Liver (tissue), 9 donors: Measurements from ENCODE around the gene EIF2B2. TPM values are rescaled to one million over a fixed set of nuclear protein-coding genes. Genes with fewer than 3 reads are reported as not detected.

Experiments
- DNase-seq: peaks from one replicate; pipeline ENCODE4 v3.0.0-alpha.2; 2017; ENCODE audit warnings: low spot score
- H3K27ac ChIP-seq, 2 donors: one replicate each; pipeline ENCODE4 v1.7.0; 2013; ENCODE audit warnings: inconsistent platforms in 2 of 2, low read length in 2 of 2, control low read depth in 1 of 2, low read depth in 1 of 2, mild to moderate bottlenecking in 1 of 2
- H3K27me3 ChIP-seq, 4 donors: one replicate each; pipeline versions ENCODE4 v1.6.1 to v1.7.0; 2013; ENCODE audit warnings: low read length in 3 of 4, inconsistent platforms in 1 of 4, mild to moderate bottlenecking in 1 of 4, moderate library complexity in 1 of 4; ENCODE audit not compliant: control insufficient read depth in 4 of 4, insufficient read depth in 4 of 4
- H3K36me3 ChIP-seq, 4 donors: one replicate each; pipeline versions ENCODE4 v1.6.1 to v1.7.0; 2013; ENCODE audit warnings: low read length in 3 of 4, mild to moderate bottlenecking in 3 of 4, low read depth in 1 of 4, moderate library complexity in 1 of 4; ENCODE audit not compliant: control insufficient read depth in 4 of 4, insufficient read depth in 3 of 4
- H3K4me1 ChIP-seq, 4 donors: one replicate each; pipeline versions ENCODE4 v1.6.1 to v1.7.0; 2013; ENCODE audit warnings: low read length in 3 of 4, mild to moderate bottlenecking in 3 of 4, moderate library complexity in 1 of 4; ENCODE audit not compliant: control insufficient read depth in 4 of 4, insufficient read depth in 4 of 4
- H3K4me3 ChIP-seq, 3 donors: one replicate each; pipeline versions ENCODE4 v1.6.1 to v1.7.0; 2013; ENCODE audit warnings: low read length in 3 of 3, control low read depth in 1 of 3, low read depth in 1 of 3, mild to moderate bottlenecking in 1 of 3
- H3K9ac ChIP-seq, 2 donors: one replicate each; pipeline ENCODE4 v1.7.0; 2013; ENCODE audit warnings: low read length in 2 of 2, mild to moderate bottlenecking in 2 of 2, moderate library complexity in 2 of 2, control low read depth in 1 of 2, low read depth in 1 of 2
- H3K9me3 ChIP-seq, 4 donors: one replicate each; pipeline versions ENCODE4 v1.6.1 to v1.7.0; 2013; ENCODE audit warnings: low read length in 3 of 4; ENCODE audit not compliant: control insufficient read depth in 4 of 4
- ATF3 ChIP-seq: IDR thresholded peaks from 2 replicates; pipeline ENCODE4 v1.6.1; 2016; ENCODE audit warnings: antibody characterized with exemption
- CTCF ChIP-seq: fragments of 150-350 bp; IDR thresholded peaks from 2 replicates; pipeline ENCODE4 v1.5.1; 2017; ENCODE audit warnings: improper control_type of control experiment, low read depth, low read length; ENCODE audit not compliant: missing input control
- EGR1 ChIP-seq, 2 donors: IDR thresholded peaks; 2 replicates each; pipeline ENCODE4 v1.6.1; 2016 to 2018; ENCODE audit warnings: antibody characterized with exemption in 2 of 2, low read depth in 2 of 2
- FOXA1 ChIP-seq: IDR thresholded peaks from 2 replicates; pipeline ENCODE4 v1.6.1; 2016; ENCODE audit warnings: antibody characterized with exemption
- FOXA2 ChIP-seq: IDR thresholded peaks from 2 replicates; pipeline ENCODE4 v1.6.1; 2016; ENCODE audit warnings: antibody characterized with exemption
- GABPA ChIP-seq, 2 donors: IDR thresholded peaks in 1 of 2; conservative IDR thresholded peaks in 1 of 2; 2 replicates each; pipeline ENCODE4 v1.6.1; 2016; ENCODE audit warnings: antibody characterized with exemption in 2 of 2, mild to moderate bottlenecking in 1 of 2, moderate library complexity in 1 of 2
- HNF4A ChIP-seq, 2 donors: conservative IDR thresholded peaks; 2 replicates each; pipeline ENCODE4 v1.6.1; 2016; ENCODE audit warnings: antibody characterized with exemption in 2 of 2, mild to moderate bottlenecking in 2 of 2
- HNF4G ChIP-seq: IDR thresholded peaks from 2 replicates; pipeline ENCODE4 v1.6.1; 2016; ENCODE audit warnings: antibody characterized with exemption
- JUND ChIP-seq, 2 donors: IDR thresholded peaks; 2 replicates each; pipeline ENCODE4 v1.6.1; 2016; ENCODE audit warnings: antibody characterized with exemption in 2 of 2
- NR2F2 ChIP-seq: IDR thresholded peaks from 2 replicates; pipeline ENCODE4 v1.6.1; 2016; ENCODE audit warnings: antibody characterized with exemption
- RAD21 ChIP-seq, 2 donors: IDR thresholded peaks; 2 replicates each; pipeline ENCODE4 v1.6.1; 2016; ENCODE audit warnings: antibody characterized with exemption in 2 of 2, mild to moderate bottlenecking in 2 of 2
- RXRA ChIP-seq, 2 donors: IDR thresholded peaks; 2 replicates each; pipeline ENCODE4 v1.6.1; 2017 to 2018; ENCODE audit warnings: antibody characterized with exemption in 2 of 2, mild to moderate bottlenecking in 1 of 2
- SP1 ChIP-seq: IDR thresholded peaks from 2 replicates; pipeline ENCODE4 v1.6.1; 2018; ENCODE audit warnings: antibody characterized with exemption, mild to moderate bottlenecking
- TAF1 ChIP-seq: conservative IDR thresholded peaks from 2 replicates; pipeline ENCODE4 v1.6.1; 2016; ENCODE audit warnings: antibody characterized with exemption, mild to moderate bottlenecking
- YY1 ChIP-seq: IDR thresholded peaks from 2 replicates; pipeline ENCODE4 v1.6.1; 2016; ENCODE audit warnings: antibody characterized with exemption, mild to moderate bottlenecking
- WGBS: extraction: QIAGEN DNeasy Blood & Tissue Kit; methylation state at CpG from one replicate; pipeline ENCODE4 v1.1.7; 2013; 5-methylcytosine and 5-hydroxymethylcytosine counted together
- polyA plus RNA-seq, 2 donors: library from polyadenylated mRNA; stranded (reverse) in 1 of 2; unstranded in 1 of 2; fragments of 200-250 nt in 1 of 2; fragments of >200 nt in 1 of 2; fragmentation: Nextera tagmentation in 1 of 2; extraction: Ambion mirVana in 1 of 2; gene quantifications; one replicate each; pipeline versions ENCODE4 v1.2.1 to v1.2.3, GENCODE V29; 2013 to 2015
- total RNA-seq, 2 donors: library from RNA; depleted of rRNA; stranded (reverse); fragments of >200 nt; gene quantifications; one replicate each; pipeline ENCODE4 v1.2.3, GENCODE V29; 2014
- TF ChIP-seq, protein P1 (sequence below): IDR thresholded peaks from 2 replicates; pipeline ENCODE4 v1.6.1; 2016; ENCODE audit warnings: antibody characterized with exemption, mild to moderate bottlenecking
- TF ChIP-seq, protein P2 (sequence below): IDR thresholded peaks from 2 replicates; pipeline ENCODE4 v1.6.1; 2016; ENCODE audit warnings: antibody characterized with exemption
- TF ChIP-seq, protein P3 (sequence below): IDR thresholded peaks from 2 replicates; pipeline ENCODE4 v1.6.1; 2016; ENCODE audit warnings: antibody characterized with exemption
- donor health status: healthy.
- donor health status: healthy.
- donor health status: healthy.
- donor health status: healthy.
- donor health status: healthy.

Gene EIF2B2
- total and polyA plus RNA-seq, 4 donors: 16.2 to 23.6 (median 20.2) TPM

- H3K4me3 ChIP-seq: no peak overlapping the region
- no peaks in the 10 kb centered on the region for H3K9me3 ChIP-seq
- no peak overlapping the region for H3K9ac ChIP-seq
- no peaks in the 10 kb centered on the region for H3K4me1 ChIP-seq
- no peak overlapping the region for H3K27ac ChIP-seq
- no peaks in the 10 kb centered on the region for H3K27me3 ChIP-seq
- 92% methylated on average over 1 of the region's 1 CpG for WGBS
- H3K36me3 ChIP-seq: no peaks in the 10 kb centered on the region
- no peak for TF ChIP-seq CTCF
- TF ChIP-seq SP1: no peak
- no peak for TF ChIP-seq FOXA2
- TF ChIP-seq HNF4A (conservative IDR thresholded peaks at IDR 0.05): no peak
- TF ChIP-seq EGR1 (IDR thresholded peaks at IDR 0.05; ENCODE audit: low read depth in 2 of 2): no peak
- no peak for TF ChIP-seq NR2F2
- TF ChIP-seq RXRA (IDR thresholded peaks at IDR 0.05): no peak
- TF ChIP-seq RAD21 (IDR thresholded peaks at IDR 0.05): no peak
- no peak for TF ChIP-seq HNF4G
- DNase-seq: no peak
Observed at GRCh38 chr14:74983343-74983742, 19.4 kb upstream of the EIF2B2 start.

DNA sequence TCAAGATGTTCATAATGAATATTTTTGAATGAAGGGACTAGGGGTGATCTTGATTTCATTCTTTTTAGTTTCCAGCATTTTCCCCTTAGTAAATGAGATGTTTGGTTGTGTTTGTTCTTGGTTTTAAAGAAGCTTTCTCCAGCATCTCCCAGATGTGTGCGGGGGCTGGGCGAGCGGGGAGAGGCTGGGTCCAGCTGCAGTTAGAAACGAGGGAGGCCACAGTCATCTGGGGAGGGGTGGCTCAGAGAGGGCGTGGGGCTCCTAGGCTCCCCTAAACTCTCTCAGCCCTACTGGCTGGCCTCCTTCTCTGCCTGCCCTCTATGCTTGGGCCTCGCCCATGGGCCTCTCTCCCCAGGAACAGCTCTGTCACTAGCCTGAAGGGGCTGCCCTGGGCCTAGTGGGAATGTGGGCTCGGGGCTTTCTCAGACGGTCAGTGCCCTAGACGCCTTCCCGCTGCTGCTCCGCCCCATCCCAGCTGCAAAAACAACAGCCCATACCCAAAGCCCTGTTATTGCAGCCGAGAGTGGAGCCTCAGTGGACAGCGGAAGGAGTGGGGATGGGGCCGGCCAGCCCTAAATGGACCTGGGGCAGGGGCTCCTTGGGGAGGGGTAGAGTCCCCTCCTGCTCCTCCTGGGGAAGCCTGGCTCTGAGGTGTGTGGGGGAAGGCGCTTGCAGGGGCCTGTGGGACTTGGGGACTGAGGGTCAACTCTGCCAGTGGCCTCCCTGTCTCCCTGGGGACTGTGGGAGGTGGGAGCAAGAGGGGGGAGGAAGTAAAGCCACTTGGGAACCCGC, 18.3 kb upstream of the EIF2B2 start:
- H3K4me3 ChIP-seq: no peak overlapping the region
- H3K9me3 ChIP-seq: no peaks in the 10 kb centered on the region
- no peak for DNase-seq
- H3K27me3 ChIP-seq: no peaks in the 10 kb centered on the region
- H3K27ac ChIP-seq: no peak overlapping the region
- 89% methylated on average over 16 of the region's 16 CpGs for WGBS
- no peaks in the 10 kb centered on the region for H3K4me1 ChIP-seq
- TF ChIP-seq, protein P1, sequence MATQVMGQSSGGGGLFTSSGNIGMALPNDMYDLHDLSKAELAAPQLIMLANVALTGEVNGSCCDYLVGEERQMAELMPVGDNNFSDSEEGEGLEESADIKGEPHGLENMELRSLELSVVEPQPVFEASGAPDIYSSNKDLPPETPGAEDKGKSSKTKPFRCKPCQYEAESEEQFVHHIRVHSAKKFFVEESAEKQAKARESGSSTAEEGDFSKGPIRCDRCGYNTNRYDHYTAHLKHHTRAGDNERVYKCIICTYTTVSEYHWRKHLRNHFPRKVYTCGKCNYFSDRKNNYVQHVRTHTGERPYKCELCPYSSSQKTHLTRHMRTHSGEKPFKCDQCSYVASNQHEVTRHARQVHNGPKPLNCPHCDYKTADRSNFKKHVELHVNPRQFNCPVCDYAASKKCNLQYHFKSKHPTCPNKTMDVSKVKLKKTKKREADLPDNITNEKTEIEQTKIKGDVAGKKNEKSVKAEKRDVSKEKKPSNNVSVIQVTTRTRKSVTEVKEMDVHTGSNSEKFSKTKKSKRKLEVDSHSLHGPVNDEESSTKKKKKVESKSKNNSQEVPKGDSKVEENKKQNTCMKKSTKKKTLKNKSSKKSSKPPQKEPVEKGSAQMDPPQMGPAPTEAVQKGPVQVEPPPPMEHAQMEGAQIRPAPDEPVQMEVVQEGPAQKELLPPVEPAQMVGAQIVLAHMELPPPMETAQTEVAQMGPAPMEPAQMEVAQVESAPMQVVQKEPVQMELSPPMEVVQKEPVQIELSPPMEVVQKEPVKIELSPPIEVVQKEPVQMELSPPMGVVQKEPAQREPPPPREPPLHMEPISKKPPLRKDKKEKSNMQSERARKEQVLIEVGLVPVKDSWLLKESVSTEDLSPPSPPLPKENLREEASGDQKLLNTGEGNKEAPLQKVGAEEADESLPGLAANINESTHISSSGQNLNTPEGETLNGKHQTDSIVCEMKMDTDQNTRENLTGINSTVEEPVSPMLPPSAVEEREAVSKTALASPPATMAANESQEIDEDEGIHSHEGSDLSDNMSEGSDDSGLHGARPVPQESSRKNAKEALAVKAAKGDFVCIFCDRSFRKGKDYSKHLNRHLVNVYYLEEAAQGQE: no peak
- no peak for TF ChIP-seq HNF4A (conservative IDR thresholded peaks at IDR 0.05)
- TF ChIP-seq HNF4G: no peak
- TF ChIP-seq ATF3: no peak
- no peak for TF ChIP-seq JUND (IDR thresholded peaks at IDR 0.05)
- TF ChIP-seq RXRA (IDR thresholded peaks at IDR 0.05): no peak
- no peak for TF ChIP-seq FOXA2
- no peak for TF ChIP-seq GABPA (IDR thresholded peaks at IDR 0.05 in 1 of 2, conservative IDR thresholded peaks at IDR 0.05 in 1 of 2)
- TF ChIP-seq YY1: no peak
- TF ChIP-seq SP1: no peak
- no peak for TF ChIP-seq FOXA1
- no peak for TF ChIP-seq NR2F2
- TF ChIP-seq, protein P2, sequence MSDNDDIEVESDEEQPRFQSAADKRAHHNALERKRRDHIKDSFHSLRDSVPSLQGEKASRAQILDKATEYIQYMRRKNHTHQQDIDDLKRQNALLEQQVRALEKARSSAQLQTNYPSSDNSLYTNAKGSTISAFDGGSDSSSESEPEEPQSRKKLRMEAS: no peak
- TF ChIP-seq RAD21 (IDR thresholded peaks at IDR 0.05): no peak
- TF ChIP-seq EGR1 (IDR thresholded peaks at IDR 0.05; ENCODE audit: low read depth in 2 of 2): no peak
- no peak for TF ChIP-seq CTCF
- no peak for TF ChIP-seq TAF1
- TF ChIP-seq, protein P3, sequence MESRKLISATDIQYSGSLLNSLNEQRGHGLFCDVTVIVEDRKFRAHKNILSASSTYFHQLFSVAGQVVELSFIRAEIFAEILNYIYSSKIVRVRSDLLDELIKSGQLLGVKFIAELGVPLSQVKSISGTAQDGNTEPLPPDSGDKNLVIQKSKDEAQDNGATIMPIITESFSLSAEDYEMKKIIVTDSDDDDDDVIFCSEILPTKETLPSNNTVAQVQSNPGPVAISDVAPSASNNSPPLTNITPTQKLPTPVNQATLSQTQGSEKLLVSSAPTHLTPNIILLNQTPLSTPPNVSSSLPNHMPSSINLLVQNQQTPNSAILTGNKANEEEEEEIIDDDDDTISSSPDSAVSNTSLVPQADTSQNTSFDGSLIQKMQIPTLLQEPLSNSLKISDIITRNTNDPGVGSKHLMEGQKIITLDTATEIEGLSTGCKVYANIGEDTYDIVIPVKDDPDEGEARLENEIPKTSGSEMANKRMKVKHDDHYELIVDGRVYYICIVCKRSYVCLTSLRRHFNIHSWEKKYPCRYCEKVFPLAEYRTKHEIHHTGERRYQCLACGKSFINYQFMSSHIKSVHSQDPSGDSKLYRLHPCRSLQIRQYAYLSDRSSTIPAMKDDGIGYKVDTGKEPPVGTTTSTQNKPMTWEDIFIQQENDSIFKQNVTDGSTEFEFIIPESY: no peak
- H3K9ac ChIP-seq: no peak overlapping the region
- no peaks in the 10 kb centered on the region for H3K36me3 ChIP-seq
